Progenitor cell of endocrine pancreas (in vitro differentiated cells): Measurements from ENCODE around the gene KRT1. TPM values are rescaled to one million over a fixed set of nuclear protein-coding genes. Genes with fewer than 3 reads are reported as not detected.

Experiments used
- DNase-seq: peaks from one replicate; pipeline ENCODE4 v3.0.0; 2021; ENCODE audit warnings: low spot score; ENCODE audit not compliant: unreplicated experiment
- H3K27ac Mint-ChIP-seq: 2 replicates; pipeline ENCODE4 v1.8.0; 2021; ENCODE audit warnings: mild to moderate bottlenecking, moderate library complexity, mixed read lengths
- H3K27me3 Mint-ChIP-seq: 2 replicates; pipeline ENCODE4 v1.8.0; 2021; ENCODE audit warnings: mixed read lengths
- H3K36me3 Mint-ChIP-seq: 2 replicates; pipeline ENCODE4 v1.8.0; 2022; ENCODE audit warnings: mixed read lengths; ENCODE audit not compliant: insufficient read depth
- H3K4me1 Mint-ChIP-seq: 2 replicates; pipeline ENCODE4 v1.8.0; 2021; ENCODE audit warnings: low read depth, mixed read lengths
- H3K4me3 Mint-ChIP-seq: 2 replicates; pipeline ENCODE4 v1.8.0; 2021; ENCODE audit warnings: low read depth, mild to moderate bottlenecking, moderate library complexity, mixed read lengths
- H3K9me3 Mint-ChIP-seq: 2 replicates; pipeline ENCODE4 v1.8.0; 2021; ENCODE audit warnings: low read depth, mixed read lengths
- total RNA-seq: library from RNA; stranded (reverse); gene quantifications from 2 replicates; pipeline ENCODE4 v1.2.1, GENCODE V29; 2021
- TF ChIP-seq, protein P1 (sequence below): fragments of 200-600 bp; sonication (generic); IDR thresholded peaks from one replicate; pipeline ENCODE4 v1.5.0; 2021; ENCODE audit warnings: antibody characterized with exemption, mild to moderate bottlenecking; ENCODE audit not compliant: unreplicated experiment

The KRT1 gene
- total RNA-seq, 1 donor from 2014 or later, result not detected

DNA sequence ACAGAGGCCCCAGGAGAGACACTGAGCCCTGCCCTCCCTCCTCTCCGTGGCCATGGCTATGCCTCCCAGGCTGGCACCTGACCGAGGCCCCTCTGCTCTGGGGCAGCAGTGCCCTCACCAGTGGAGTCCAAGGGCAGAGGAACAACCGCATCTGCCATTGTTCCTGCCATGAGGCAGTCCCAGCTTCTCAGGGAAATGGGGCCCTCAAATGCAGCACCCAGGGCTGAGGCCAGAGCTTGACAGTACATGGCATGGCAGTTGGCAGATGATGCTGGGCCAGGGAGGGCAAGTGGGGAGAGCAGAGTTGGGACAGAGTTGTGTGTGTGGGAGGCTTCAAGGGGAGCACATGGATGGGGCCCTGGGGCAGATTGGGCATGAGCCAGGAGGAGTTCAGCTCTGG is 44.2 kb upstream of the KRT1 start:
- Mint-ChIP-seq H3K4me1 (no peaks in the 10 kb centered on the region), H3K9me3 (no peaks in the 10 kb centered on the region), H3K27me3 (peaks cover 50% of the 10 kb centered on the region), H3K4me3 (no peak overlapping the region), H3K27ac (no peak overlapping the region), H3K36me3 (no peaks in the 10 kb centered on the region)
- no peak for DNase-seq
- TF ChIP-seq, protein P1, sequence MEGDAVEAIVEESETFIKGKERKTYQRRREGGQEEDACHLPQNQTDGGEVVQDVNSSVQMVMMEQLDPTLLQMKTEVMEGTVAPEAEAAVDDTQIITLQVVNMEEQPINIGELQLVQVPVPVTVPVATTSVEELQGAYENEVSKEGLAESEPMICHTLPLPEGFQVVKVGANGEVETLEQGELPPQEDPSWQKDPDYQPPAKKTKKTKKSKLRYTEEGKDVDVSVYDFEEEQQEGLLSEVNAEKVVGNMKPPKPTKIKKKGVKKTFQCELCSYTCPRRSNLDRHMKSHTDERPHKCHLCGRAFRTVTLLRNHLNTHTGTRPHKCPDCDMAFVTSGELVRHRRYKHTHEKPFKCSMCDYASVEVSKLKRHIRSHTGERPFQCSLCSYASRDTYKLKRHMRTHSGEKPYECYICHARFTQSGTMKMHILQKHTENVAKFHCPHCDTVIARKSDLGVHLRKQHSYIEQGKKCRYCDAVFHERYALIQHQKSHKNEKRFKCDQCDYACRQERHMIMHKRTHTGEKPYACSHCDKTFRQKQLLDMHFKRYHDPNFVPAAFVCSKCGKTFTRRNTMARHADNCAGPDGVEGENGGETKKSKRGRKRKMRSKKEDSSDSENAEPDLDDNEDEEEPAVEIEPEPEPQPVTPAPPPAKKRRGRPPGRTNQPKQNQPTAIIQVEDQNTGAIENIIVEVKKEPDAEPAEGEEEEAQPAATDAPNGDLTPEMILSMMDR, result no peak

DNA sequence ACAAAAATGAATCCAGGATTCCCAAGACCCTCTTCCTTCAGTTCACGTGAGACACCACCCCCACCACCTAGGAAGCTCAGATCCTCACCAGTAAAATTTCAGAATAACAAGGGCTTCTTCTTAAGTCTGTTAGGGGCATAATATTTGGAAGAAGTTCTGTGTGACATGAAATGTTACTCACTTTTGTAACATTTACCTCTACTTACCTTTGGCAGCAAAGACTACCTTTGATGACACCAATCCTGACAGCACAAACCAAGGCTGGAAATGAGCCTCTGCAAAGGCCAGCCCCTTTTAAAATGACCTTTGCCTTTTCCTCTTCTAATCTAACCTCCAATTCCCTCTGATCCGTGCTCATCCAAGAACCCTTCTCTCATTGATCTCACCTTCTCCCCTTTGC is 42.5 kb upstream of the KRT1 start:
- no peak overlapping the region for H3K27ac Mint-ChIP-seq
- H3K4me3 Mint-ChIP-seq, result no peak overlapping the region
- TF ChIP-seq, protein P1, result no peak
- no peaks in the 10 kb centered on the region for H3K4me1 Mint-ChIP-seq
- H3K27me3 Mint-ChIP-seq, result peaks cover 47% of the 10 kb centered on the region
- no peaks in the 10 kb centered on the region for H3K36me3 Mint-ChIP-seq
- no peak for DNase-seq
- H3K9me3 Mint-ChIP-seq, result no peaks in the 10 kb centered on the region

DNA sequence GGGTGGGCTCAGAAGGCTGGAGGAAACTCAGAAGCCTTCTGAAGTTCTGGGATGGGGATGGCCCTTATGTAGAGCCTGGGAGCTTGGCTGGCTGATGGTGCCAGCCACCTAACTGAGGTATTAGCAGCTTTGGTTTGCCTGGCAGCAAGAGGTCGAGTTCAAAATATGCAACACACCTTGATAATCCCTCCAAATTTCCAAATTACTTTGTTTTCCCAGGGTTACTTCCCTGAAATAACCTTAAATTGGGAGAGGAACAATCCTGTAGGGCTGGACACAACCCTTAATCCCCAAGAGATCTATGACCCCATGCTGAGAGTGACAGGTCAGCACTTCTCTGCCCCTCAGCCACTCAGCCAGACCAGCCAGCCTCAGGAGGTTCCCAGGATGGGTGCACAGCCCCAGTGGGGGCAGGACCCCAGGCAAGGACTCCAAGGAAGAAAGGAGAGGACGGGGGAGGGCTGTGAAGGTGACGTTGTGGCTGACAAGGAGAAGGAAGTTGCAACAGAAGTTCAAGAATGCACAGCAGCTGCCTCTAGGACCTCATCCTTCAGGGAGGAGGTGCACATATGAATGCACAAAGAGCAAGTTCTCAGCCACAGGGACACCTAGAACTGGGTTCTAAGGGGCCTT is 41.7 kb upstream of the KRT1 start:
- H3K9me3 Mint-ChIP-seq, result no peaks in the 10 kb centered on the region
- no peak overlapping the region for H3K4me3 Mint-ChIP-seq
- H3K27me3 Mint-ChIP-seq, result peaks cover 49% of the 10 kb centered on the region
- TF ChIP-seq, protein P1, result no peak
- no peak overlapping the region for H3K27ac Mint-ChIP-seq
- H3K36me3 Mint-ChIP-seq, result no peaks in the 10 kb centered on the region
- DNase-seq, result no peak
- no peaks in the 10 kb centered on the region for H3K4me1 Mint-ChIP-seq

DNA sequence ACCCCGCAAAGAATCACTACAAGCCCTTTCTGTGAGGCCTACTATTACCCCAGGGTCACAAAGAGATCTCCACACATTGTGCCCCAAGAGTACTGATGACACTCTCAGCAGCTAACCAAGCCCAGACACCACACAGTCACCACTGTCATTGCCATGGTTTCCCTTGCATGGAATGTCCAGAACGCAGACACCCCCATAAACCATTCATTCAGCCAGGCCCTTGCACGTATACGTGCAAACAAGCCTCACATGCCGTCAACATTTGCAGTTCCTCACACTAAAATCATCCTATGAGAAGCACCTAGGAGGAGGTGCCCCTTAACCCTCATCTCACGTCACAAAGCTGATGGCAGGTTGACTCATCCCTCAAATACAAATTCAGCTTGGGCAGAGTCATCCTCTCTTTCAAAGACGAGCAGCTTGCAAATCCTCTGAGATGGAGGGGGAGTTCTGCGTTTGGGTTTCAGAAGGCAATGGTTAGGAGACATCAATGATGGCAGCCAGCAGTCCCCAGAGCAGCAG is 40.2 kb upstream of the KRT1 start:
- TF ChIP-seq, protein P1, result no peak
- Mint-ChIP-seq H3K27me3 (peaks cover 54% of the 10 kb centered on the region), H3K9me3 (no peaks in the 10 kb centered on the region), H3K4me3 (no peak overlapping the region), H3K36me3 (no peaks in the 10 kb centered on the region), H3K27ac (no peak overlapping the region), H3K4me1 (no peaks in the 10 kb centered on the region)
- no peak for DNase-seq

DNA sequence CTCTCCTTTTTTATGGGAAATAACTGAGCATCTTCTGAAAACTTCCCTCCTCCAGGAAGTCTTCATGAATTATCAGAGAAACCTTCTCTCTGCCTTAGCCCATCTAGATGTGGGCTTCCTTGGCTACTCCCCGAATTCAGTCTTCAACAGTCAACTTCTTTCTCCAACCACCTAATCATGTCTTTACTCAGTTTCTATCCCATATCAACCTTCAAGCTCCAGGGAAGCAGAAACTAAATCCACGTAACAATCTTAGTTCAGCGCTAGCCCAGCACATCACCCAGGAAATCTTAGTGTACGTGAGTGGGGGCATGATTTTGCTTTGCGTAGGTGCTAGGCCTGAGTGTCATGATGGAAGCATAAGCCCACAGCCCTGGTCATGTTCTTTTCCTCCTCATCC is 35.9 kb upstream of the KRT1 start:
- H3K36me3 Mint-ChIP-seq, result no peaks in the 10 kb centered on the region
- TF ChIP-seq, protein P1, result no peak
- peaks cover 67% of the 10 kb centered on the region for H3K27me3 Mint-ChIP-seq
- no peaks in the 10 kb centered on the region for H3K9me3 Mint-ChIP-seq
- H3K4me3 Mint-ChIP-seq, result no peak overlapping the region
- no peaks in the 10 kb centered on the region for H3K4me1 Mint-ChIP-seq
- no peak for DNase-seq
- H3K27ac Mint-ChIP-seq, result no peak overlapping the region
